HepG2 (cell line): ENCODE data around the gene PCGF5. TPM values are rescaled to one million over a fixed set of nuclear protein-coding genes. Genes with fewer than 3 reads are reported as not detected.
A peak's percentile ranks its signal among the peaks of the same experiment; 100 is the strongest.

ENCODE experiments used
- ATF7-NPFF ChIP-seq: sonication (generic); formaldehyde crosslinking; IDR thresholded peaks from 2 replicates; pipeline ENCODE4 v1.8.1; 2023; ENCODE audit warnings: mild to moderate bottlenecking, low read depth, missing genetic modification reagents, moderate library complexity
- CAMTA2 ChIP-seq: sonication (generic); formaldehyde crosslinking; IDR thresholded peaks from 2 replicates; pipeline ENCODE4 v1.4.0; 2020; ENCODE audit warnings: mild to moderate bottlenecking, missing genetic modification reagents, borderline replicate concordance
- DMTF1 ChIP-seq: sonication (generic); formaldehyde crosslinking; IDR thresholded peaks from 2 replicates; pipeline ENCODE4 v1.4.0; 2020; ENCODE audit warnings: mild to moderate bottlenecking, missing genetic modification reagents
- ETV6 ChIP-seq: sonication (generic); formaldehyde crosslinking; conservative IDR thresholded peaks from 2 replicates; pipeline ENCODE4 v1.4.0; 2020; ENCODE audit warnings: missing genetic modification reagents
- KDM1A ChIP-seq: IDR thresholded peaks from 2 replicates; pipeline ENCODE4 v1.6.1; 2016; ENCODE audit warnings: missing compliant biosample characterization
- PAXIP1 ChIP-seq: sonication (generic); formaldehyde crosslinking; conservative IDR thresholded peaks from 2 replicates; pipeline ENCODE4 v1.4.0; 2020; ENCODE audit warnings: mild to moderate bottlenecking, missing genetic modification reagents, moderate library complexity
- RXRB ChIP-seq: IDR thresholded peaks from 2 replicates; pipeline ENCODE4 v1.6.1; 2016; ENCODE audit warnings: borderline replicate concordance, missing genetic modification reagents, missing compliant biosample characterization
- YY1 ChIP-seq: IDR thresholded peaks from 2 replicates; pipeline ENCODE4 v1.6.1; 2011; ENCODE audit warnings: low read length, low read depth, moderate library complexity, mild to moderate bottlenecking; ENCODE audit not compliant: insufficient read depth, insufficient replicate concordance
- ZBTB46 ChIP-seq: sonication (generic); formaldehyde crosslinking; IDR thresholded peaks from 2 replicates; pipeline ENCODE4 v1.4.0; 2020; ENCODE audit warnings: mild to moderate bottlenecking, missing genetic modification reagents, borderline replicate concordance
- ZKSCAN5 ChIP-seq: sonication (generic); formaldehyde crosslinking; IDR thresholded peaks from 2 replicates; pipeline ENCODE4 v1.5.1; 2020; ENCODE audit warnings: mild to moderate bottlenecking, missing genetic modification reagents
- ZNF83 ChIP-seq: sonication (generic); formaldehyde crosslinking; IDR thresholded peaks from 2 replicates; pipeline ENCODE4 v1.4.0; 2020; ENCODE audit warnings: missing genetic modification reagents, mild to moderate bottlenecking, borderline replicate concordance
- polyA plus RNA-seq, 8 experiments: library from polyadenylated mRNA; depleted of rRNA in 3 of 8; stranded (reverse) in 7 of 8; unstranded in 1 of 8; fragments of >200 nt; fragmentation: Illumina TruSeq in 4 of 8; extraction: Trizol in 4 of 8; gene quantifications; 2 replicates each; pipeline versions ENCODE4 v1.2.1 to v1.2.3, GENCODE V29; 2011 to 2016; ENCODE audit warnings: low read depth in 4 of 8, missing spikeins in 1 of 8, mixed read lengths in 1 of 8; ENCODE audit not compliant: insufficient read depth in 1 of 8
- total RNA-seq, 5 experiments: library from RNA; depleted of rRNA; stranded (reverse); fragments of >200 nt; fragmentation: Illumina TruSeq; extraction: Trizol; gene quantifications; 2 replicates each; pipeline ENCODE4 v1.2.3, GENCODE V29; 2016; ENCODE audit warnings: low read depth in 1 of 5
- TF ChIP-seq, protein P1 (sequence below): sonication (generic); formaldehyde crosslinking; IDR thresholded peaks from 2 replicates; pipeline ENCODE4 v1.8.0; 2022; ENCODE audit warnings: mild to moderate bottlenecking, missing genetic modification reagents, moderate library complexity
- TF ChIP-seq, protein P2 (sequence below): sonication (generic); formaldehyde crosslinking; IDR thresholded peaks from 2 replicates; pipeline ENCODE4 v1.5.0; 2020; ENCODE audit warnings: missing genetic modification reagents, mild to moderate bottlenecking, borderline replicate concordance

PCGF5 gene
- total and polyA plus RNA-seq, 2 of the 13 experiments (the other 11 are each of a cell fraction or from before 2014, with no cell fraction given), result 61.3 to 138 TPM

DNA sequence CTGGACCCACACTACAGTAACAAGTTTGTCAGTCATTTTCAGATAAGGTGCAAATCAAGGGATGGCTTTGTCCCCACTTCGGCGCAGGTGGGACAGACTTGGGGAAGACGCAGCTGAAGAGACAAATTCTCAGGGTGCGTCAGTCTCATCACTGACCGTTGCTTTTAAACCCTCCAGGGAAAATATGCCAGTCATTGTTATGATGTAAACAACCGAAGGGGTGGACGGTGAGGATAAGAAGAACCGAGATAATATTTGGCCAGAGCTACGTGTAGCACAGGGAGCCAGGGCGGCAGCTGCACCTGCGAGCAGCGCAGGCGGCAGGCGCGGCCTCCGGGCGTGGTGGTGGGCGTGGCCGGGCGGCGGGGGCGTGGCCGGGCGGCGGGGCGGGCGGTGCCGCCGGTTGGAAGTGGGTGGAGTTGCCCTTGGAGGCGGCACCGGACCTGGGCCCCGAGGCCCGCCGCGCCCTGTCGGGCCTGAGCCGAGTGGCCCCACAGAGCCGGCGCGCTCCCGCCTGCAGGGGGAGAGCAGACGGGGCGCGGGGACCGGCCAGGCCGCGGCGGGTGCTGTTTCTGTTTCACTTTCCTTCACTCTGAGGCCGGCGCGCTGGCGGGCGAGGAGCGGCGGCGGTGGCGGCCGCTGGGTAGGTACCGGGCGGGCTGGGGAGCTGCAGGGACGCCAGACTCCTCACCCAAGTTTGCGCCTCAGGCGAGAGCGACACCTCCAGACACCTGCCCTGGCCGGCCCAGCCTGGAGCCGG is at the start of gene PCGF5 (continued):
- TF ChIP-seq ETV6 (0 out of 2 replicates have a peak, but pooled peaks have one; percentile 29), ATF7-NPFF (CRISPR knock-in tag) (0 out of 2 replicates have a peak, but pooled peaks have one; percentile 9), PAXIP1 (CRISPR knock-in tag) (peak; percentile 98), ZKSCAN5 (CRISPR knock-in tag) (no peak), CAMTA2 (CRISPR knock-in tag) (no peak), YY1 (peak; percentile 39), ZNF83 (CRISPR knock-in tag) (no peak), ZBTB46 (CRISPR knock-in tag) (no peak), DMTF1 (CRISPR knock-in tag) (no peak), RXRB (no peak), KDM1A (CRISPR knock-in tag) (no peak)
- TF ChIP-seq, protein P1, sequence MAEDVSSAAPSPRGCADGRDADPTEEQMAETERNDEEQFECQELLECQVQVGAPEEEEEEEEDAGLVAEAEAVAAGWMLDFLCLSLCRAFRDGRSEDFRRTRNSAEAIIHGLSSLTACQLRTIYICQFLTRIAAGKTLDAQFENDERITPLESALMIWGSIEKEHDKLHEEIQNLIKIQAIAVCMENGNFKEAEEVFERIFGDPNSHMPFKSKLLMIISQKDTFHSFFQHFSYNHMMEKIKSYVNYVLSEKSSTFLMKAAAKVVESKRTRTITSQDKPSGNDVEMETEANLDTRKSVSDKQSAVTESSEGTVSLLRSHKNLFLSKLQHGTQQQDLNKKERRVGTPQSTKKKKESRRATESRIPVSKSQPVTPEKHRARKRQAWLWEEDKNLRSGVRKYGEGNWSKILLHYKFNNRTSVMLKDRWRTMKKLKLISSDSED (CRISPR knock-in tag), result no peak
- TF ChIP-seq, protein P2, sequence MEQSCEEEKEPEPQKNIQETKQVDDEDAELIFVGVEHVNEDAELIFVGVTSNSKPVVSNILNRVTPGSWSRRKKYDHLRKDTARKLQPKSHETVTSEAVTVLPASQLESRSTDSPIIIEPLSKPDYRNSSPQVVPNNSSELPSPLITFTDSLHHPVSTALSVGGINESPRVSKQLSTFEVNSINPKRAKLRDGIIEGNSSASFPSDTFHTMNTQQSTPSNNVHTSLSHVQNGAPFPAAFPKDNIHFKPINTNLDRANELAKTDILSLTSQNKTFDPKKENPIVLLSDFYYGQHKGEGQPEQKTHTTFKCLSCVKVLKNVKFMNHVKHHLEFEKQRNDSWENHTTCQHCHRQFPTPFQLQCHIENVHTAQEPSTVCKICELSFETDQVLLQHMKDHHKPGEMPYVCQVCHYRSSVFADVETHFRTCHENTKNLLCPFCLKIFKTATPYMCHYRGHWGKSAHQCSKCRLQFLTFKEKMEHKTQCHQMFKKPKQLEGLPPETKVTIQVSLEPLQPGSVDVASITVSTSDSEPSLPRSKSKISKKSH, result no peak
